ENCODE measurements around the gene KLK1. TPM values are rescaled to one million over a fixed set of nuclear protein-coding genes. Genes with fewer than 3 reads are reported as not detected.
A peak's percentile ranks its signal among the peaks of the same experiment; 100 is the strongest.
"Not testable (repeated sequence)": the region's sequence is repeated elsewhere in the genome, so short reads cannot be mapped to it uniquely, and the experiment has no call there.

Gene KLK1
- total and polyA plus RNA-seq, 10 donors: 1.3 to 56.5 (median 14.3) TPM

- no peak for DNase-seq
- Histone ChIP-seq H3K27me3 (replicated peaks in 1 of 7) (peaks cover 0 to 5% (median 0%) of the 10 kb centered on the region in 7 donors), H3K4me1 (peaks cover 0 to 10% (median 0%) of the 10 kb centered on the region in 6 donors), H3K4me3 (no peak within 1 kb of the TSS), H3K36me3 (peaks cover 0 to 5% (median 0%) of the 10 kb centered on the region in 6 donors), H3K9me3 (no peaks in the 10 kb centered on the region), H3K27ac (no peak within 1 kb of the TSS)
- no peak for TF ChIP-seq POLR2AphosphoS5 (IDR thresholded peaks at IDR 0.05)
- no peak for TF ChIP-seq POLR2A (IDR thresholded peaks at IDR 0.05)
- TF ChIP-seq CTCF (IDR thresholded peaks at IDR 0.05 in 8 of 11, conservative IDR thresholded peaks at IDR 0.05 in 3 of 11): no peak
- intact Hi-C loops (cut with DNase I; ENCODE audit: low total_unique reads): no loop called here
- WGBS, 5 donors: 76 to 100% (median 88%) methylated on average over 9 to 15 of the region's 15 CpGs
Observed at GRCh38 chr19:50790396-50790795, 33.2 kb downstream of the KLK1 start, which contains the start of gene ACP4. Gene ACP4, plus strand, starts transcription at chr19:50790415. Its CDS starts 0 bp downstream, at chr19:50790415.

GRCh38 chr19:50785329-50785728 lies 38.3 kb downstream of the KLK1 start:
- intact Hi-C loops (cut with DNase I; ENCODE audit: low total_unique reads): no loop called here
- 80 to 92% (median 89%) methylated on average over 12 of the region's 12 CpGs for WGBS, 5 donors
- H3K27ac ChIP-seq: no peak overlapping the region
- peaks cover 0 to 31% (median 7%) of the 10 kb centered on the region in 7 donors for H3K27me3 ChIP-seq (replicated peaks in 1 of 7)
- DNase-seq: no peak
- no peak overlapping the region for H3K4me3 ChIP-seq
- H3K36me3 ChIP-seq: no peaks in the 10 kb centered on the region
- H3K9me3 ChIP-seq: no peaks in the 10 kb centered on the region
- peaks cover 2 to 8% (median 5%) of the 10 kb centered on the region in 6 donors for H3K4me1 ChIP-seq
- TF ChIP-seq POLR2A (IDR thresholded peaks at IDR 0.05) (no peak), CTCF (IDR thresholded peaks at IDR 0.05 in 8 of 11, conservative IDR thresholded peaks at IDR 0.05 in 3 of 11) (no peak), POLR2AphosphoS5 (IDR thresholded peaks at IDR 0.05) (no peak)

- 92 to 96% (median 93%) methylated on average over 3 of the region's 3 CpGs for WGBS, 5 donors
- peaks cover 2 to 8% (median 5%) of the 10 kb centered on the region in 6 donors for H3K4me1 ChIP-seq
- intact Hi-C loops (cut with DNase I; ENCODE audit: low total_unique reads): loop anchor here (5.0 kb wide), 1 partner anchor 427 kb away; no protein-coding TSS in a partner anchor
- peaks cover 3 to 38% (median 13%) of the 10 kb centered on the region in 7 donors for H3K27me3 ChIP-seq (replicated peaks in 1 of 7)
- H3K36me3 ChIP-seq: no peaks in the 10 kb centered on the region
- no peak overlapping the region for H3K4me3 ChIP-seq
- DNase-seq: no peak
- no peak overlapping the region for H3K27ac ChIP-seq
- TF ChIP-seq POLR2AphosphoS5 (IDR thresholded peaks at IDR 0.05): no peak
- no peak for TF ChIP-seq POLR2A (IDR thresholded peaks at IDR 0.05)
- TF ChIP-seq CTCF (IDR thresholded peaks at IDR 0.05 in 8 of 11, conservative IDR thresholded peaks at IDR 0.05 in 3 of 11): no peak
- H3K9me3 ChIP-seq: no peaks in the 10 kb centered on the region
Observed at GRCh38 chr19:50784710-50785109, 38.9 kb downstream of the KLK1 start.

GRCh38 chr19:50783848-50784152 lies 39.8 kb downstream of the KLK1 start:
- not testable (repeated sequence) for H3K9me3 ChIP-seq, H3K4me1 ChIP-seq, H3K27ac ChIP-seq, H3K4me3 ChIP-seq, DNase-seq, H3K36me3 ChIP-seq
- intact Hi-C loops (cut with DNase I; ENCODE audit: low total_unique reads): loop anchor here (5.0 kb wide), 1 partner anchor 426 kb away; no protein-coding TSS in a partner anchor
- WGBS, 5 donors: 28 to 39% (median 35%) methylated on average over 8 of the region's 8 CpGs
- peak in 3 of 11 experiments; percentile 28 to 46 (median 33) for TF ChIP-seq CTCF (IDR thresholded peaks at IDR 0.05 in 8 of 11, conservative IDR thresholded peaks at IDR 0.05 in 3 of 11)
- peaks cover 3 to 47% (median 23%) of the 10 kb centered on the region in 7 donors for H3K27me3 ChIP-seq (replicated peaks in 1 of 7)
